CD14-positive monocyte (primary cell): Measurements from ENCODE around the gene HSPH1. TPM values are rescaled to one million over a fixed set of nuclear protein-coding genes. Genes with fewer than 3 reads are reported as not detected.

Experiments
- DNase-seq, 3 donors: peaks; one replicate each; pipeline ENCODE4 v3.0.0-alpha.2; 2011 to 2022
- H2AFZ ChIP-seq: 2 replicates; pipeline ENCODE4 v1.6.0; 2012; ENCODE audit warnings: mild to moderate bottlenecking, low read depth, low read length, inconsistent platforms; ENCODE audit not compliant: insufficient read depth, poor library complexity, severe bottlenecking
- H3K27ac ChIP-seq, 2 donors: 1 replicate in 1 of 2; 2 replicates in 1 of 2; pipeline ENCODE4 v1.5.1; 2012 to 2013; ENCODE audit warnings: low read length in 2 of 2, control low read depth in 1 of 2, inconsistent platforms in 1 of 2, low read depth in 1 of 2, mild to moderate bottlenecking in 1 of 2
- H3K27me3 ChIP-seq, 2 donors: one replicate each; pipeline versions ENCODE4 v1.6.0 to v1.6.1; 2011 to 2013; ENCODE audit warnings: low read length in 2 of 2; ENCODE audit not compliant: control insufficient read depth in 2 of 2, insufficient read depth in 2 of 2
- H3K36me3 ChIP-seq, 2 donors: replicated peaks in 1 of 2; 1 replicate in 1 of 2; 2 replicates in 1 of 2; pipeline versions ENCODE4 v1.5.1 to v1.6.1; 2012 to 2013; ENCODE audit warnings: low read length in 2 of 2, control low read depth in 1 of 2, inconsistent platforms in 1 of 2, mild to moderate bottlenecking in 1 of 2; ENCODE audit not compliant: insufficient read depth in 2 of 2, control insufficient read depth in 1 of 2
- H3K4me1 ChIP-seq, 2 donors: 1 replicate in 1 of 2; 2 replicates in 1 of 2; pipeline versions ENCODE4 v1.5.1 to v1.6.1; 2012 to 2013; ENCODE audit warnings: low read length in 2 of 2, control low read depth in 1 of 2, inconsistent platforms in 1 of 2, mild to moderate bottlenecking in 1 of 2, moderate library complexity in 1 of 2; ENCODE audit not compliant: insufficient read depth in 2 of 2, control insufficient read depth in 1 of 2
- H3K4me2 ChIP-seq: replicated peaks from 2 replicates; pipeline ENCODE3; 2012; ENCODE audit warnings: low read length, moderate library complexity, mild to moderate bottlenecking; ENCODE audit not compliant: poor library complexity, severe bottlenecking; ENCODE audit errors: extremely low read depth
- H3K4me3 ChIP-seq, 3 experiments: fragments of 200-600 bp in 1 of 3; sonication (generic) in 1 of 3; replicated peaks in 1 of 3; 1 replicate in 2 of 3; 2 replicates in 1 of 3; pipeline ENCODE4 v1.5.1; 2011 to 2013; ENCODE audit warnings: low read length in 3 of 3, mild to moderate bottlenecking in 3 of 3, control low read depth in 2 of 3, low read depth in 2 of 3, inconsistent platforms in 1 of 3, moderate library complexity in 1 of 3
- H3K79me2 ChIP-seq: 2 replicates; pipeline ENCODE4 v1.6.0; 2012; ENCODE audit warnings: mild to moderate bottlenecking, control low read depth, inconsistent platforms, low read length, moderate library complexity; ENCODE audit not compliant: insufficient read depth
- H3K9ac ChIP-seq: 2 replicates; pipeline ENCODE4 v1.6.0; 2017; ENCODE audit warnings: low read length, mild to moderate bottlenecking; ENCODE audit not compliant: insufficient read depth, poor library complexity, severe bottlenecking
- H3K9me3 ChIP-seq, 2 donors: replicated peaks in 1 of 2; 1 replicate in 1 of 2; 2 replicates in 1 of 2; pipeline versions ENCODE4 v1.5.1 to v1.6.1; 2012 to 2013; ENCODE audit warnings: low read length in 2 of 2, control low read depth in 1 of 2; ENCODE audit not compliant: control insufficient read depth in 1 of 2, insufficient read depth in 1 of 2
- H4K20me1 ChIP-seq: 2 replicates; pipeline ENCODE4 v1.6.0; 2012; ENCODE audit warnings: mild to moderate bottlenecking, low read length, control low read depth, moderate library complexity; ENCODE audit not compliant: insufficient read depth
- H3K27ac Mint-ChIP-seq, 7 donors: one replicate each; pipeline ENCODE4 v1.8.0; 2020; ENCODE audit warnings: mild to moderate bottlenecking in 7 of 7, mixed read lengths in 7 of 7, moderate library complexity in 6 of 7, inconsistent platforms in 2 of 7
- H3K27me3 Mint-ChIP-seq, 3 donors: one replicate each; pipeline ENCODE4 v1.8.0; 2021 to 2022; ENCODE audit warnings: low read depth in 3 of 3, mild to moderate bottlenecking in 3 of 3, mixed read lengths in 3 of 3, moderate library complexity in 3 of 3, inconsistent platforms in 1 of 3
- H3K36me3 Mint-ChIP-seq, 2 donors: one replicate each; pipeline ENCODE4 v1.8.0; 2020; ENCODE audit warnings: mixed read lengths in 2 of 2, inconsistent platforms in 1 of 2, mild to moderate bottlenecking in 1 of 2
- H3K4me1 Mint-ChIP-seq: one replicate; pipeline ENCODE4 v1.8.0; 2020; ENCODE audit warnings: mild to moderate bottlenecking, mixed read lengths
- H3K4me3 Mint-ChIP-seq, 2 donors: one replicate each; pipeline ENCODE4 v1.8.0; 2020; ENCODE audit warnings: mild to moderate bottlenecking in 2 of 2, mixed read lengths in 2 of 2, moderate library complexity in 1 of 2
- H3K9me3 Mint-ChIP-seq, 7 donors: one replicate each; pipeline ENCODE4 v1.8.0; 2020 to 2022; ENCODE audit warnings: mixed read lengths in 7 of 7, mild to moderate bottlenecking in 6 of 7, moderate library complexity in 6 of 7, inconsistent platforms in 2 of 7
- WGBS: methylation state at CpG from one replicate; pipeline ENCODE4 v1.1.5; 2013; ENCODE audit warnings: missing lambda C conversion rate; ENCODE audit not compliant: insufficient coverage; 5-methylcytosine and 5-hydroxymethylcytosine counted together
- intact Hi-C, 2 donors: fragments of 100-400 bp; cut with micrococcal nuclease; formaldehyde crosslinking; loops; one replicate each; pipeline versions ENCODE4 v1.15.0 to v1.15.1; 2023
- polyA plus RNA-seq, 3 donors: library from polyadenylated mRNA; depleted of rRNA in 1 of 3; unstranded in 2 of 3; stranded (reverse) in 1 of 3; fragments of 300-500 nt in 2 of 3; fragments of >200 nt in 1 of 3; fragmentation: Illumina TruSeq in 2 of 3; gene quantifications; 1 replicate in 2 of 3; 2 replicates in 1 of 3; pipeline ENCODE4 v1.2.3, GENCODE V29; 2012 to 2021
- TF ChIP-seq, protein P1 (sequence below): fragments of 200-600 bp; IDR thresholded peaks from one replicate; pipeline ENCODE4 v1.8.0; 2022; ENCODE audit warnings: antibody characterized with exemption, mild to moderate bottlenecking

The HSPH1 gene
- polyA plus RNA-seq, 3 donors, result 7.4 to 11.3 (median 9.1) TPM

DNA sequence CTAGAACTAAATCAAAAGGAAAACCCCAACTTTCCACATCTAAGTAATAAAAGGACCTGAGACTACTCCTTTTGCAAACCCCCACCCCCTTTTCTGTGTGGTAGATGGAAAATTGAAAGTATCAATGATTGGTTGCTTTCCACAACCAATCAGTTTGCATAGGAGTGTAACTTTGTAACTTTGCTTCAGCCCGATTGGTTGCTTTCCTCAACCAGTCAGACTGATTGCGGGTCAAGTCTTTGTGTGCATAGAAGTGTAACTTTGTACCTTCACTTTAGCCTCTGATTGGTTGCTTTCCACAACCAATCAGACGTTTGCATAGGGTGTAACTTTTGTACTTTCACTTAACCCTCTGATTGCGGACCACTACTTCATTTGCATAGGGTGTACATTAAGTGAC, 30.0 kb upstream of the HSPH1 start:
- Histone ChIP-seq H3K27me3 (no peaks in the 10 kb centered on the region), H2AFZ (no peak overlapping the region), H3K9me3 (no peaks in the 10 kb centered on the region), H3K4me3 (no peak overlapping the region), H3K27ac (no peak overlapping the region), H3K4me1 (no peaks in the 10 kb centered on the region), H3K9ac (no peak overlapping the region), H3K79me2 (no peaks in the 10 kb centered on the region), H4K20me1 (no peaks in the 10 kb centered on the region), H3K36me3 (no peaks in the 10 kb centered on the region), H3K4me2 (no peak overlapping the region)
- no peak for DNase-seq
- Mint-ChIP-seq H3K9me3 (peaks cover 0 to 6% (median 4%) of the 10 kb centered on the region in 7 donors), H3K4me3 (no peak overlapping the region), H3K36me3 (no peaks in the 10 kb centered on the region), H3K27me3 (peaks cover 0 to 5% (median 4%) of the 10 kb centered on the region in 3 donors), H3K4me1 (no peaks in the 10 kb centered on the region), H3K27ac (no peak overlapping the region)
- intact Hi-C loops, result no loop called here
- TF ChIP-seq, protein P1, sequence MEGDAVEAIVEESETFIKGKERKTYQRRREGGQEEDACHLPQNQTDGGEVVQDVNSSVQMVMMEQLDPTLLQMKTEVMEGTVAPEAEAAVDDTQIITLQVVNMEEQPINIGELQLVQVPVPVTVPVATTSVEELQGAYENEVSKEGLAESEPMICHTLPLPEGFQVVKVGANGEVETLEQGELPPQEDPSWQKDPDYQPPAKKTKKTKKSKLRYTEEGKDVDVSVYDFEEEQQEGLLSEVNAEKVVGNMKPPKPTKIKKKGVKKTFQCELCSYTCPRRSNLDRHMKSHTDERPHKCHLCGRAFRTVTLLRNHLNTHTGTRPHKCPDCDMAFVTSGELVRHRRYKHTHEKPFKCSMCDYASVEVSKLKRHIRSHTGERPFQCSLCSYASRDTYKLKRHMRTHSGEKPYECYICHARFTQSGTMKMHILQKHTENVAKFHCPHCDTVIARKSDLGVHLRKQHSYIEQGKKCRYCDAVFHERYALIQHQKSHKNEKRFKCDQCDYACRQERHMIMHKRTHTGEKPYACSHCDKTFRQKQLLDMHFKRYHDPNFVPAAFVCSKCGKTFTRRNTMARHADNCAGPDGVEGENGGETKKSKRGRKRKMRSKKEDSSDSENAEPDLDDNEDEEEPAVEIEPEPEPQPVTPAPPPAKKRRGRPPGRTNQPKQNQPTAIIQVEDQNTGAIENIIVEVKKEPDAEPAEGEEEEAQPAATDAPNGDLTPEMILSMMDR, result no peak
- no CpG with 5 or more reads among the region's 4 CpGs for WGBS

DNA sequence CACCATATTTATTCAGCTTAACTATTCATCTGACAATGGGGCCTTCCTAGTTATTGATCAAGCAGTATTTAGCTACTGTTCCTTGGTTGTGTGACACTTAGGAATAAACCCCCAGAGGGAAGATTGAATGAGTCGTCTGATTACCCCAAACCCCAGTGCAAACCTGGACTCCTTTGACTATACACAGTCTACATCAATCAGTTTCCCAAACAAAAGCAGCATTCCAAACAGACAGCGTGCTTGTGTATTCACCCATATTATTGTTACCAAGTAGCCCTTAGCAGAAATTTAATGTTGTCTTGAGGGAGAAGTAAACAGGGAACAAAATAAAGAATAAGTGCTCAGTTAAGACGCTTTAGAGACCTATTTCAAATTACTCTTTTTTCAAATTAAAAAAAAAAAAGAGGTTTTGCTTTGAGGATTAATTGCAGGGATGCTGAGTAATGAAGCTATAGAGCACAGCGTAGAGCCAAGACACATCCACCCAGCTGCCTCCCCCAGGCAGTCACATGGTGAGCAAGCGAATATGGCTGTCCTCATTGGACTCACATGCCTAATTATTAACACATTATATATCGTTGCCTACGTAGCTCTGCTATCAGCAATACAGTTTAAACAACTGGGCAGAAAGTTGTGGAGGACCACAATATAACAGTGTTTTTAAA, 23.4 kb upstream of the HSPH1 start:
- no CpG with 5 or more reads among the region's 7 CpGs for WGBS
- Histone ChIP-seq H3K4me2 (no peak overlapping the region), H3K4me3 (no peak overlapping the region), H3K4me1 (no peaks in the 10 kb centered on the region), H3K9me3 (no peaks in the 10 kb centered on the region), H3K27ac (no peak overlapping the region), H4K20me1 (no peaks in the 10 kb centered on the region), H3K79me2 (no peaks in the 10 kb centered on the region), H3K36me3 (no peaks in the 10 kb centered on the region), H3K27me3 (no peaks in the 10 kb centered on the region), H2AFZ (no peak overlapping the region), H3K9ac (no peak overlapping the region)
- Mint-ChIP-seq H3K27ac (no peak overlapping the region), H3K9me3 (peaks cover 0 to 7% (median 4%) of the 10 kb centered on the region in 7 donors), H3K4me3 (no peak overlapping the region), H3K27me3 (peaks cover 0 to 2% (median 2%) of the 10 kb centered on the region in 3 donors), H3K4me1 (peaks cover 2% of the 10 kb centered on the region), H3K36me3 (no peaks in the 10 kb centered on the region)
- DNase-seq, result no peak
- intact Hi-C loops, result no loop called here
- TF ChIP-seq, protein P1, result no peak
